ENCODE measurements around the gene SYNPO. TPM values are rescaled to one million over a fixed set of nuclear protein-coding genes. Genes with fewer than 3 reads are reported as not detected.

Gene SYNPO
- total RNA-seq, 1 donor from 2014 or later: 715 TPM

- intact Hi-C loops (cut with micrococcal nuclease): loop anchor here (5.0 kb wide), 2 partner anchors 69 to 94 kb away; no protein-coding TSS in a partner anchor
- DNase-seq: peak; percentile 77
Observed at GRCh38 chr5:150656191-150657132, 16.0 kb downstream of the SYNPO start.

GRCh38 chr5:150658121-150658520 is 17.7 kb downstream of the SYNPO start:
- H3K4me1 ChIP-seq: peaks cover 68% of the 10 kb centered on the region
- no peak overlapping the region for H3K4me3 ChIP-seq
- peak overlapping the region; percentile 94 for H3K27ac ChIP-seq (replicated peaks)
- no peaks in the 10 kb centered on the region for H3K27me3 ChIP-seq (ENCODE audit: low read depth)
- H3K9me3 ChIP-seq (replicated peaks): no peaks in the 10 kb centered on the region
- intact Hi-C loops (cut with micrococcal nuclease): loop anchor here (5.0 kb wide), 2 partner anchors 71 to 96 kb away; no protein-coding TSS in a partner anchor
- DNase-seq: no peak
- no peak for TF ChIP-seq CTCF (IDR thresholded peaks at IDR 0.05; ENCODE audit: borderline replicate concordance)
- H3K36me3 ChIP-seq: no peaks in the 10 kb centered on the region

More at GRCh38 chr5:150656191-150657132, 16.0 kb downstream of the SYNPO start:
- Histone ChIP-seq H3K27me3 (ENCODE audit: low read depth) (no peaks in the 10 kb centered on the region), H3K4me1 (peaks cover 84% of the 10 kb centered on the region), H3K4me3 (peak overlapping the region; percentile 71), H3K9me3 (replicated peaks) (no peaks in the 10 kb centered on the region), H3K27ac (replicated peaks) (peak overlapping the region; percentile 94), H3K36me3 (peaks cover 12% of the 10 kb centered on the region)
- peak; percentile 81 for TF ChIP-seq CTCF (IDR thresholded peaks at IDR 0.05; ENCODE audit: borderline replicate concordance)

- Histone ChIP-seq H3K27me3 (ENCODE audit: low read depth) (no peaks in the 10 kb centered on the region), H3K9me3 (replicated peaks) (no peaks in the 10 kb centered on the region), H3K4me3 (no peak overlapping the region), H3K4me1 (peaks cover 61% of the 10 kb centered on the region), H3K27ac (replicated peaks) (peak overlapping the region; percentile 94), H3K36me3 (no peaks in the 10 kb centered on the region)
- no peak for DNase-seq
- intact Hi-C loops (cut with micrococcal nuclease): loop anchor here (5.0 kb wide), 2 partner anchors 71 to 96 kb away; no protein-coding TSS in a partner anchor
- no peak for TF ChIP-seq CTCF (IDR thresholded peaks at IDR 0.05; ENCODE audit: borderline replicate concordance)
Observed at GRCh38 chr5:150658699-150659265, 18.3 kb downstream of the SYNPO start.

- intact Hi-C loops (cut with micrococcal nuclease): loop anchor here (5.0 kb wide), 2 partner anchors 72 to 97 kb away; no protein-coding TSS in a partner anchor
- H3K4me3 ChIP-seq: no peak overlapping the region
- DNase-seq: no peak
Observed at GRCh38 chr5:150659360-150660107, 19.1 kb downstream of the SYNPO start.

More at GRCh38 chr5:150659360-150660107, 19.1 kb downstream of the SYNPO start:
- H3K27me3 ChIP-seq (ENCODE audit: low read depth): no peaks in the 10 kb centered on the region
- H3K27ac ChIP-seq (replicated peaks): peak overlapping the region; percentile 94
- H3K9me3 ChIP-seq (replicated peaks): no peaks in the 10 kb centered on the region
- TF ChIP-seq CTCF (IDR thresholded peaks at IDR 0.05; ENCODE audit: borderline replicate concordance): no peak
- no peaks in the 10 kb centered on the region for H3K36me3 ChIP-seq
- peaks cover 61% of the 10 kb centered on the region for H3K4me1 ChIP-seq

All from left ventricle myocardium inferior (tissue), 1 donor.